Measurements from ENCODE around the gene ETS2.

- TF ChIP-seq CTCF (IDR thresholded peaks at IDR 0.05; ENCODE audit: low read length): no peak
- no peak for TF ChIP-seq EZH2 (optimal IDR thresholded peaks at IDR 0.05; ENCODE audit: low read depth, low read length)
- no peak for TF ChIP-seq EZH2phosphoT487 (IDR thresholded peaks at IDR 0.05; ENCODE audit: low read length)
These were observed 16.5 kb upstream of the ETS2 start for GRCh38 chr21:38789275-38789674.
